ENCODE results near the gene ZNF677. TPM values are rescaled to one million over a fixed set of nuclear protein-coding genes. Genes with fewer than 3 reads are reported as not detected.
"Not testable (repeated sequence)": the region's sequence is repeated elsewhere in the genome, so short reads cannot be mapped to it uniquely, and the experiment has no call there.

ZNF677 gene
- polyA plus RNA-seq, 4 donors: 0.27 to 30.5 (median 3.6) TPM

- not testable (repeated sequence) for H3K27ac ChIP-seq (ENCODE audit: low read depth in 1 of 3, low read length in 2 of 3); H3K4me1 ChIP-seq (ENCODE audit: control insufficient read depth in 3 of 3, insufficient read depth in 2 of 3, low read depth in 1 of 3, low read length in 2 of 3); H3K4me3 ChIP-seq (ENCODE audit: low read depth in 1 of 3, low read length in 3 of 3); FAIRE-seq; H3K27me3 ChIP-seq (ENCODE audit: control insufficient read depth in 3 of 3, insufficient read depth in 3 of 3, low read length in 3 of 3); DNase-seq; H3K36me3 ChIP-seq (ENCODE audit: control insufficient read depth in 3 of 3, insufficient read depth in 2 of 3, low read depth in 1 of 3, low read length in 3 of 3)
- 96 to 98% (median 96%) methylated on average over 20 to 27 of the region's 28 CpGs for WGBS, 3 donors
- H3K9me3 ChIP-seq (ENCODE audit: control insufficient read depth in 2 of 2, insufficient read depth in 1 of 2, low read depth in 1 of 2, low read length in 1 of 2): peaks cover 2 to 60% of the 10 kb centered on the region in 2 donors
These were observed 32.0 kb downstream of the ZNF677 start for GRCh38 chr19:53222716-53223115.

GRCh38 chr19:53212703-53213320 is 41.9 kb downstream of the ZNF677 start:
- Histone ChIP-seq H3K36me3 (ENCODE audit: control insufficient read depth in 3 of 3, insufficient read depth in 2 of 3, low read depth in 1 of 3, low read length in 3 of 3) (peaks cover 6 to 14% (median 14%) of the 10 kb centered on the region in 3 donors), H3K9me3 (ENCODE audit: control insufficient read depth in 2 of 2, insufficient read depth in 1 of 2, low read depth in 1 of 2, low read length in 1 of 2) (peaks cover 8 to 65% of the 10 kb centered on the region in 2 donors), H3K4me3 (ENCODE audit: low read depth in 1 of 3, low read length in 3 of 3) (no peak overlapping the region), H3K27me3 (ENCODE audit: control insufficient read depth in 3 of 3, insufficient read depth in 3 of 3, low read length in 3 of 3) (no peaks in the 10 kb centered on the region), H3K4me1 (ENCODE audit: control insufficient read depth in 3 of 3, insufficient read depth in 2 of 3, low read depth in 1 of 3, low read length in 2 of 3) (no peaks in the 10 kb centered on the region), H3K27ac (ENCODE audit: low read depth in 1 of 3, low read length in 2 of 3) (no peak overlapping the region)
- no peak for FAIRE-seq
- no peak for DNase-seq
- WGBS, 3 donors: 92 to 98% (median 95%) methylated on average over 2 of the region's 2 CpGs

- Histone ChIP-seq H3K36me3 (ENCODE audit: control insufficient read depth in 3 of 3, insufficient read depth in 2 of 3, low read depth in 1 of 3, low read length in 3 of 3) (peaks cover 6 to 14% (median 14%) of the 10 kb centered on the region in 3 donors), H3K9me3 (ENCODE audit: control insufficient read depth in 2 of 2, insufficient read depth in 1 of 2, low read depth in 1 of 2, low read length in 1 of 2) (peaks cover 8 to 56% of the 10 kb centered on the region in 2 donors)
- not testable (repeated sequence) for DNase-seq; H3K27me3 ChIP-seq (ENCODE audit: control insufficient read depth in 3 of 3, insufficient read depth in 3 of 3, low read length in 3 of 3); FAIRE-seq; H3K27ac ChIP-seq (ENCODE audit: low read depth in 1 of 3, low read length in 2 of 3); H3K4me1 ChIP-seq (ENCODE audit: control insufficient read depth in 3 of 3, insufficient read depth in 2 of 3, low read depth in 1 of 3, low read length in 2 of 3); H3K4me3 ChIP-seq (ENCODE audit: low read depth in 1 of 3, low read length in 3 of 3)
- WGBS, 3 donors: 92 to 96% (median 93%) methylated on average over 3 of the region's 3 CpGs
These were observed 43.1 kb downstream of the ZNF677 start for GRCh38 chr19:53211554-53211953.

- peak overlapping the region; percentile 84 to 96 (median 89) for H3K27ac ChIP-seq (ENCODE audit: low read depth in 1 of 3, low read length in 2 of 3)
These were observed 57.8 kb downstream of the ZNF677 start for GRCh38 chr19:53196777-53197396.

GRCh38 chr19:53195265-53195903 is 59.3 kb downstream of the ZNF677 start:
- Histone ChIP-seq H3K4me1 (ENCODE audit: control insufficient read depth in 3 of 3, insufficient read depth in 2 of 3, low read depth in 1 of 3, low read length in 2 of 3) (peaks cover 0 to 3% (median 0%) of the 10 kb centered on the region in 3 donors), H3K27me3 (ENCODE audit: control insufficient read depth in 3 of 3, insufficient read depth in 3 of 3, low read length in 3 of 3) (no peaks in the 10 kb centered on the region), H3K4me3 (ENCODE audit: low read depth in 1 of 3, low read length in 3 of 3) (no peak overlapping the region), H3K36me3 (ENCODE audit: control insufficient read depth in 3 of 3, insufficient read depth in 2 of 3, low read depth in 1 of 3, low read length in 3 of 3) (peaks cover 0 to 13% (median 0%) of the 10 kb centered on the region in 3 donors), H3K9me3 (ENCODE audit: control insufficient read depth in 2 of 2, insufficient read depth in 1 of 2, low read depth in 1 of 2, low read length in 1 of 2) (peaks cover 0 to 32% of the 10 kb centered on the region in 2 donors), H3K27ac (ENCODE audit: low read depth in 1 of 3, low read length in 2 of 3) (peak overlapping the region in 1 of 3 donors; percentile 7)
- WGBS, 3 donors: 0 to 1% (median 0%) methylated on average over 3 of the region's 3 CpGs
- FAIRE-seq (no peak), DNase-seq (peak; percentile 84 to 91)

More at GRCh38 chr19:53196777-53197396, 57.8 kb downstream of the ZNF677 start:
- H3K9me3 ChIP-seq (ENCODE audit: control insufficient read depth in 2 of 2, insufficient read depth in 1 of 2, low read depth in 1 of 2, low read length in 1 of 2): peaks cover 0 to 43% of the 10 kb centered on the region in 2 donors
- 2 to 3% (median 3%) methylated on average over 32 to 41 of the region's 42 CpGs for WGBS, 3 donors
- DNase-seq (peak; percentile 93 to 96), FAIRE-seq (no peak)
- H3K4me1 ChIP-seq (ENCODE audit: control insufficient read depth in 3 of 3, insufficient read depth in 2 of 3, low read depth in 1 of 3, low read length in 2 of 3): peaks cover 0 to 3% (median 0%) of the 10 kb centered on the region in 3 donors
- peaks cover 4 to 10% (median 4%) of the 10 kb centered on the region in 3 donors for H3K36me3 ChIP-seq (ENCODE audit: control insufficient read depth in 3 of 3, insufficient read depth in 2 of 3, low read depth in 1 of 3, low read length in 3 of 3)
- peak overlapping the region; percentile 43 to 86 (median 84) for H3K4me3 ChIP-seq (ENCODE audit: low read depth in 1 of 3, low read length in 3 of 3)
- H3K27me3 ChIP-seq (ENCODE audit: control insufficient read depth in 3 of 3, insufficient read depth in 3 of 3, low read length in 3 of 3): no peaks in the 10 kb centered on the region

- FAIRE-seq (no peak), DNase-seq (peak in 1 of 2 donors; percentile 1)
- WGBS, 3 donors: 61 to 73% (median 66%) methylated on average over 12 of the region's 12 CpGs
- Histone ChIP-seq H3K4me1 (ENCODE audit: control insufficient read depth in 3 of 3, insufficient read depth in 2 of 3, low read depth in 1 of 3, low read length in 2 of 3) (peaks cover 0 to 3% (median 0%) of the 10 kb centered on the region in 3 donors), H3K9me3 (ENCODE audit: control insufficient read depth in 2 of 2, insufficient read depth in 1 of 2, low read depth in 1 of 2, low read length in 1 of 2) (peaks cover 0 to 20% of the 10 kb centered on the region in 2 donors), H3K4me3 (ENCODE audit: low read depth in 1 of 3, low read length in 3 of 3) (peak overlapping the region in 2 of 3 donors; percentile 21 to 66), H3K27ac (ENCODE audit: low read depth in 1 of 3, low read length in 2 of 3) (no peak overlapping the region), H3K36me3 (ENCODE audit: control insufficient read depth in 3 of 3, insufficient read depth in 2 of 3, low read depth in 1 of 3, low read length in 3 of 3) (peaks cover 0 to 6% (median 0%) of the 10 kb centered on the region in 3 donors), H3K27me3 (ENCODE audit: control insufficient read depth in 3 of 3, insufficient read depth in 3 of 3, low read length in 3 of 3) (no peaks in the 10 kb centered on the region)
These were observed 61.0 kb downstream of the ZNF677 start for GRCh38 chr19:53193535-53194222.

- Histone ChIP-seq H3K36me3 (ENCODE audit: control insufficient read depth in 3 of 3, insufficient read depth in 2 of 3, low read depth in 1 of 3, low read length in 3 of 3) (peaks cover 0 to 6% (median 0%) of the 10 kb centered on the region in 3 donors), H3K9me3 (ENCODE audit: control insufficient read depth in 2 of 2, insufficient read depth in 1 of 2, low read depth in 1 of 2, low read length in 1 of 2) (peaks cover 0 to 13% of the 10 kb centered on the region in 2 donors), H3K27me3 (ENCODE audit: control insufficient read depth in 3 of 3, insufficient read depth in 3 of 3, low read length in 3 of 3) (no peaks in the 10 kb centered on the region), H3K27ac (ENCODE audit: low read depth in 1 of 3, low read length in 2 of 3) (peak within 1 kb of the TSS; percentile 67 to 90 (median 75)), H3K4me3 (ENCODE audit: low read depth in 1 of 3, low read length in 3 of 3) (peak within 1 kb of the TSS; percentile 66 to 81 (median 70)), H3K4me1 (ENCODE audit: control insufficient read depth in 3 of 3, insufficient read depth in 2 of 3, low read depth in 1 of 3, low read length in 2 of 3) (peaks cover 0 to 3% (median 0%) of the 10 kb centered on the region in 3 donors)
- 1 to 3% (median 1%) methylated on average over 52 to 53 of the region's 53 CpGs for WGBS, 3 donors
- FAIRE-seq (no peak), DNase-seq (peak; percentile 90 to 93)
These were observed 61.7 kb downstream of the ZNF677 start, which contains the start of gene ZNF665 for GRCh38 chr19:53192771-53193534. TSS of gene ZNF665 (minus strand) at chr19:53193358. CDS start at chr19:53182898, 10,460 bp downstream.

Data from small intestine (tissue), 7 donors.